GM23338 (cell line): ENCODE results near the gene HMGN5. TPM values are rescaled to one million over a fixed set of nuclear protein-coding genes. Genes with fewer than 3 reads are reported as not detected.

Experiments used
- ATAC-seq: fragments of 200-7000 bp; cut with Tn5 transposase; 3 replicates; pipeline ENCODE4 v1.9.1; 2020
- DNase-seq: peaks from one replicate; pipeline ENCODE4 v3.0.0-alpha.2; 2015; ENCODE audit warnings: low spot score
- H2AFZ ChIP-seq: fragments of 200-600 bp; sonication (generic); 2 replicates; pipeline ENCODE4 v1.8.0; 2016; ENCODE audit warnings: antibody characterized with exemption, mild to moderate bottlenecking, moderate library complexity
- H3F3A ChIP-seq: fragments of 200-600 bp; sonication (generic); replicated peaks from 2 replicates; pipeline ENCODE4 v1.8.0; 2017; ENCODE audit warnings: antibody characterized with exemption, mixed run types, low read depth
- H3K27ac ChIP-seq: fragments of 200-600 bp; sonication (generic); 2 replicates; pipeline ENCODE4 v1.6.1; 2016; ENCODE audit warnings: low read depth
- H3K27me3 ChIP-seq: fragments of 200-600 bp; sonication (generic); 2 replicates; pipeline ENCODE4 v1.8.0; 2016; ENCODE audit warnings: mild to moderate bottlenecking, mixed run types, moderate library complexity; ENCODE audit not compliant: insufficient read depth
- H3K36me3 ChIP-seq: fragments of 200-600 bp; sonication (generic); 2 replicates; pipeline ENCODE4 v1.8.0; 2016; ENCODE audit warnings: mild to moderate bottlenecking; ENCODE audit not compliant: insufficient read depth
- H3K4me1 ChIP-seq: fragments of 200-600 bp; sonication (generic); 2 replicates; pipeline ENCODE4 v1.8.0; 2016; ENCODE audit warnings: mild to moderate bottlenecking, moderate library complexity; ENCODE audit not compliant: insufficient read depth
- H3K4me2 ChIP-seq: fragments of 200-600 bp; sonication (generic); 2 replicates; pipeline ENCODE4 v1.7.1; 2017; ENCODE audit warnings: mixed run types
- H3K4me3 ChIP-seq: fragments of 200-600 bp; sonication (generic); 2 replicates; pipeline ENCODE4 v1.6.1; 2016; ENCODE audit warnings: mixed run types
- H3K79me2 ChIP-seq: fragments of 200-600 bp; sonication (generic); replicated peaks from 2 replicates; pipeline ENCODE4 v1.8.0; 2017; ENCODE audit warnings: mild to moderate bottlenecking; ENCODE audit not compliant: insufficient read depth
- H3K9me2 ChIP-seq: fragments of 200-600 bp; sonication (generic); 2 replicates; pipeline ENCODE4 v1.8.0; 2017; ENCODE audit not compliant: insufficient read depth
- H4K20me1 ChIP-seq: fragments of 200-600 bp; sonication (generic); replicated peaks from 2 replicates; pipeline ENCODE4 v1.8.0; 2017; ENCODE audit warnings: mild to moderate bottlenecking; ENCODE audit not compliant: insufficient read depth
- H3K27ac Mint-ChIP-seq: 2 replicates; pipeline ENCODE4 v1.8.0; 2020; ENCODE audit warnings: inconsistent platforms, mild to moderate bottlenecking, moderate library complexity, mixed read lengths
- H3K27me3 Mint-ChIP-seq: 3 replicates; pipeline ENCODE4 v1.8.0; 2022; ENCODE audit warnings: low read depth, mild to moderate bottlenecking, moderate library complexity, mixed read lengths, inconsistent platforms; ENCODE audit not compliant: insufficient read depth, poor library complexity
- H3K36me3 Mint-ChIP-seq: 3 replicates; pipeline ENCODE4 v1.8.0; 2021; ENCODE audit warnings: low read depth, mild to moderate bottlenecking, inconsistent platforms, moderate library complexity, mixed read lengths
- H3K4me1 Mint-ChIP-seq: 3 replicates; pipeline ENCODE4 v1.8.0; 2020; ENCODE audit warnings: mild to moderate bottlenecking, inconsistent platforms, mixed read lengths
- H3K4me3 Mint-ChIP-seq: 3 replicates; pipeline ENCODE4 v1.8.0; 2021; ENCODE audit warnings: moderate library complexity, mild to moderate bottlenecking, inconsistent platforms, mixed read lengths
- H3K9me3 Mint-ChIP-seq: 3 replicates; pipeline ENCODE4 v1.8.0; 2020; ENCODE audit warnings: moderate library complexity, mild to moderate bottlenecking, inconsistent platforms, mixed read lengths
- CREB1 ChIP-seq: fragments of 250-450 bp; sonication (Bioruptor Pico); IDR thresholded peaks from 2 replicates; pipeline ENCODE4 v1.5.0; 2020; ENCODE audit warnings: low read depth, mild to moderate bottlenecking, moderate library complexity
- ETS1 ChIP-seq: IDR thresholded peaks from 2 replicates; pipeline ENCODE4 v1.6.1; 2016; ENCODE audit warnings: antibody characterized with exemption
- EZH2 ChIP-seq: fragments of 200-600 bp; sonication (generic); IDR thresholded peaks from one replicate; pipeline ENCODE4 v1.8.0; 2017; ENCODE audit warnings: antibody characterized with exemption, mild to moderate bottlenecking, low read depth; ENCODE audit not compliant: unreplicated experiment
- EZH2phosphoT487 ChIP-seq: fragments of 200-600 bp; sonication (generic); IDR thresholded peaks from one replicate; pipeline ENCODE4 v1.8.1; 2018; ENCODE audit warnings: antibody characterized with exemption; ENCODE audit not compliant: unreplicated experiment
- JUNB ChIP-seq: IDR thresholded peaks from one replicate; pipeline ENCODE4 v1.6.1; 2016; ENCODE audit warnings: antibody characterized with exemption; ENCODE audit not compliant: unreplicated experiment
- NANOG ChIP-seq: IDR thresholded peaks from 2 replicates; pipeline ENCODE4 v1.6.1; 2016; ENCODE audit warnings: antibody characterized with exemption, borderline replicate concordance
- POLR2AphosphoS5 ChIP-seq: IDR thresholded peaks from 2 replicates; pipeline ENCODE4 v1.6.1; 2016; ENCODE audit warnings: antibody characterized with exemption, low read depth
- REST ChIP-seq: IDR thresholded peaks from one replicate; pipeline ENCODE4 v1.6.1; 2018; ENCODE audit warnings: antibody characterized with exemption; ENCODE audit not compliant: unreplicated experiment
- STAT1 ChIP-seq: IDR thresholded peaks from one replicate; pipeline ENCODE4 v1.6.1; 2016; ENCODE audit warnings: antibody characterized with exemption; ENCODE audit not compliant: unreplicated experiment
- ZNF114 ChIP-seq: fragments of 250-450 bp; sonication (Bioruptor Pico); IDR thresholded peaks from 2 replicates; pipeline ENCODE4 v1.5.0; 2020; ENCODE audit warnings: mild to moderate bottlenecking, moderate library complexity
- ZNF331 ChIP-seq: fragments of 250-450 bp; sonication (Bioruptor Pico); IDR thresholded peaks from 2 replicates; pipeline ENCODE4 v1.5.0; 2020; ENCODE audit warnings: low read depth, mild to moderate bottlenecking, moderate library complexity
- polyA plus RNA-seq: library from polyadenylated mRNA; unstranded; fragments of >200 nt; fragmentation: Nextera tagmentation; extraction: Ambion mirVana; gene quantifications from 2 replicates; pipeline ENCODE4 v1.2.1, GENCODE V29; 2016
- total RNA-seq: library from RNA; depleted of rRNA; stranded (reverse); fragments of >200 nt; shearing (Covaris generic); gene quantifications from 2 replicates; pipeline ENCODE4 v1.2.3, GENCODE V29; 2014

The HMGN5 gene
- total and polyA plus RNA-seq, 2 experiments from 2014 or later, result 5.2 to 155 TPM

- TF ChIP-seq ETS1 (no peak), EZH2 (no peak), EZH2phosphoT487 (no peak)
Observed at GRCh38 chrX:81237516-81237915, 35.8 kb upstream of the HMGN5 start (continued).

GRCh38 chrX:81232218-81232617 is 30.5 kb upstream of the HMGN5 start:
- Histone ChIP-seq H3K4me2 (no peak overlapping the region), H3K27ac (no peak overlapping the region), H3K4me1 (peaks cover 14% of the 10 kb centered on the region; the same call in 1 of the 2 replicates), H3K79me2 (peaks cover 9% of the 10 kb centered on the region; the same call in 1 of the 2 replicates), H3K9me2 (no peaks in the 10 kb centered on the region), H3K4me3 (no peak overlapping the region), H3K27me3 (no peaks in the 10 kb centered on the region), H4K20me1 (no peaks in the 10 kb centered on the region), H3K36me3 (no peaks in the 10 kb centered on the region), H3F3A (no peaks in the 10 kb centered on the region), H2AFZ (no peak overlapping the region)
- no peak overlapping the region for H3K27ac Mint-ChIP-seq
- H3K27me3 Mint-ChIP-seq, result no peaks in the 10 kb centered on the region
- ATAC-seq, result no peak
- H3K9me3 Mint-ChIP-seq, result peaks cover 3% of the 10 kb centered on the region; the same call in 1 of the 3 replicates
- no peak for DNase-seq
- peaks cover 10% of the 10 kb centered on the region for H3K36me3 Mint-ChIP-seq
- H3K4me1 Mint-ChIP-seq, result peaks cover 16% of the 10 kb centered on the region; the same call in 2 of the 3 replicates
- no peak overlapping the region for H3K4me3 Mint-ChIP-seq
- TF ChIP-seq ZNF114 (no peak), ETS1 (no peak), CREB1 (CRISPR knock-in tag) (no peak), ZNF331 (CRISPR knock-in tag) (no peak), NANOG (no peak), STAT1 (no peak), EZH2phosphoT487 (no peak), EZH2 (no peak), REST (no peak), JUNB (no peak), POLR2AphosphoS5 (no peak)
